Skeletal muscle cell (primary cell): ENCODE measurements around the gene MICALL2.

Experiments used
- DNase-seq: peaks from one replicate; pipeline ENCODE4 v3.0.0-alpha.2; 2010; ENCODE audit warnings: low read depth
- H3K4me3 ChIP-seq: 2 replicates; pipeline ENCODE4 v1.5.1; 2011; ENCODE audit warnings: low read depth, mild to moderate bottlenecking, control low read depth, low read length, moderate library complexity

Gene MICALL2

GRCh38 chr7:1425292-1426136, 33.8 kb downstream of the MICALL2 start:
- no peak for DNase-seq
- no peak overlapping the region for H3K4me3 ChIP-seq

GRCh38 chr7:1424041-1424440, 35.2 kb downstream of the MICALL2 start:
- DNase-seq, result no peak
- no peak overlapping the region for H3K4me3 ChIP-seq

GRCh38 chr7:1423264-1423811, 35.9 kb downstream of the MICALL2 start:
- DNase-seq, result no peak
- no peak overlapping the region for H3K4me3 ChIP-seq

- no peak overlapping the region for H3K4me3 ChIP-seq
- DNase-seq, result no peak
Measured at GRCh38 chr7:1422512-1423263, 36.6 kb downstream of the MICALL2 start.

- DNase-seq, result no peak
- H3K4me3 ChIP-seq, result no peak overlapping the region
Measured at GRCh38 chr7:1421946-1422345, 37.3 kb downstream of the MICALL2 start.

DNA sequence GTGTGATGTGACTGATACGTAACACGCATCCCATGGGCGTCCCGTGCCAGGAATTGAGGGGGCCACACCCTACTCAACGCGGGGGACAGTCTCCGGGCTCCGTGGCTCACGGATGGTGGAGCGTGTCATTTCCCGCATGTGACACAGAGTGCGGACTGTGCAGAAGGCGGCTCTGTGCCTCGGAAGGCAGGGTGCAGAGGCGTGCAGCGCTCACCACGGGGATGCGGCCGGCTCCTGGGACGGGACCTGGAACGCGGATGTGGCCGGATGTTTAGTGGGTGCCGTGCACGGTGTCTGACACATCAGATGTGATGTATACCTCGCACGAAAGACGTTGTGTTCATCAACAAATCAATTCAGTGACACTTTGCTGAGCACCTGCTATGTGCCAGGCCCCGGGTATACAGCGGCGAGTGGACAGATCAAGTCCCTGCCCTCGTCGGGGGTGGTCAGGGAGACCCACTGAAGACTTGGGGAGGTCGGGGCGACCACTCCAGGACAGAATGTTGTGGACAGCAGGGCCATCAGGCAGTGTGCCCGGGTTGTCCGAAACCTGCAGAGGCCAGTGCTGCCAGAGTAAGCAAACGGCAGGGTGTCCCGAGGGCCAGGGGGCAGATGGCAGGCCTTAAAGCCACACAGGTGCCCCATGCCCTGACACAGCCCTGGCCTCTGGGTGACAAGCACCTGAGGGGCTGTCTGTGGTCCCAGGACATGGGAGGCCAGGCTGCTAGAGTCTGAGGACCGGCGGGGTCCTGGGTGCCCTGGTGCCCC, 38.1 kb downstream of the MICALL2 start:
- no peak overlapping the region for H3K4me3 ChIP-seq
- DNase-seq, result no peak

DNA sequence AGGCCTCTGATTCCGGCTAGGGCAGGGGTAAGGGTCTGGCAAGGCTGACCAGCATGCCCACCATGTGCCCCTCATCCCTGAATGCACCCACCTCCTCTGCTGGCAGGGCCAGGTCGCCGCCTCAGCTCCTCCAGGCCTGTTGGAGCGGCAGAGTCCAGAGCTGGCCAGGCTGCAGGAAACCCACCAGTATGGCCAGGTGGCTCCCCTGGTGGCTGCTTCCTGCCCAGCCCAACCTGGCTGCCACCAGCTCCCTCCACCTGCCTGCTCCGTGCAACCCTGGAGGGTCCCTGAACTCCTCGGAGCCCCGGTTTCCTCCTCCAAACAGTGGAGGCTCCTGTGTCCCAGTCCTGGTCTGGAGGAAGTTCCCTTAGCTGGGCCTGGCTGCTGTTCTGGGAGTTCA, 39.6 kb downstream of the MICALL2 start:
- no peak overlapping the region for H3K4me3 ChIP-seq
- no peak for DNase-seq

GRCh38 chr7:1419310-1419634, 40.0 kb downstream of the MICALL2 start:
- no peak overlapping the region for H3K4me3 ChIP-seq
- no peak for DNase-seq

- no peak for DNase-seq
- no peak overlapping the region for H3K4me3 ChIP-seq
Measured at GRCh38 chr7:1418505-1419309, 40.6 kb downstream of the MICALL2 start.

DNA sequence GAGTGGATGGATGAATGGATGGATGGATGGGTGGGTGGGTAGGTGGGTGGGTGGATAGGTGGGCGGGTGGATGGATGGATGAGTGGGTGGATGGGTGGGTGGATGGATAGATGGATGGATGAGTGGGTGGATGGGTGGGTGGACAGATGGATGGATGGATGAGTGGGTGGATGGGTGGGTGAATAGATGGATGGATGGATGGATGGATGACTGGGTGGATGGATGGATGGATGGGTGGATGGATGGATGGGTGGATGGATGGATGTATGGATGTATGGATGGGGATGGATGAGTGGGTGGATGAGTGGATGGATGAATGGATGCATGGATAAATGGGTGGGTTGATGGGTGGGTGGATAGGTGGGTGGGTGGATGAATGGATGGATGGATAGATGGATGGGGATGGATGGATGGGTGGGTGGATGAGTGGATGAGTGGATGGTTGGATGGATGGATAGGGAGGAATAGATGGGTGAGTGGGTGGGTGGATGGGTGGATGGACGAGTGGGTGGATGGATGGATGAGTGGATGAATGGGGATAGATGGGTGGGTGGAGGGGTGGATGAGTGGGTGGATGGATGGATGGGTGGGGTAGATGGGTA, 43.8 kb downstream of the MICALL2 start:
- H3K4me3 ChIP-seq, result no peak overlapping the region
- no peak for DNase-seq

DNA sequence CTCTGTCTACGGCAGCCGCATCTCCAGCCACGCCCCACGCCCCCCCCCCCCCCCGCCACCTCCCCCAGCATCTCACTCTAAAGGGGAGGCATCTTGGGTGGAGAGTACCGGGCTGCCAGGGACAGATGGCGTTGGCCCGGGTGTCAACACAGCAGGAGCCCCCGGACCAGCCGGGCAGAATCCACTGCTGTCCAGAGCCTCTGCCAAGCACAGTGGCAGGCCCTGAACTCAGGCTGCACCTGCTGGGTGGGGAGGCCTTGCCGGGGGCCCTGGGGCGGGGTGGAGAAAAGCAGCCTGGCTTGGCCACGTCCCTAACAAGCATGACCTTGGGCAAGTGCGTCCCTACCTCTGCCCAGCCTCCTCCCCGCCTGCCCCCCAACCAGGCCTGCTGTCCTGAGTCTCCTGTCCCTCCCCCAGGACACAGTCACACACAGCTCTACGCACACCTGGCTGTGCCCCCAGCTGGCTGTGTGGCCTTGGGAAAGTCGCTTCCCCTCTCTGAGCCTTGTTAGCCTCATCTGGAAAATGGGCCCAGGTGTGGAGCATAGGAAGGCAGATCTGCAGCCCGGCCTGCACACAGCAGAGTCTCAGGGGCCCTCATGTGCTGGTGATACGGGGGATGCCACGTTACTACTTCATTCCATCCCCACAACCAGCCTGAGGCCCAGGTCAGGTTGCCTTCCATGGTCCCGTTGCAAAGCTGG, 45.2 kb downstream of the MICALL2 start:
- H3K4me3 ChIP-seq, result no peak overlapping the region
- no peak for DNase-seq

DNA sequence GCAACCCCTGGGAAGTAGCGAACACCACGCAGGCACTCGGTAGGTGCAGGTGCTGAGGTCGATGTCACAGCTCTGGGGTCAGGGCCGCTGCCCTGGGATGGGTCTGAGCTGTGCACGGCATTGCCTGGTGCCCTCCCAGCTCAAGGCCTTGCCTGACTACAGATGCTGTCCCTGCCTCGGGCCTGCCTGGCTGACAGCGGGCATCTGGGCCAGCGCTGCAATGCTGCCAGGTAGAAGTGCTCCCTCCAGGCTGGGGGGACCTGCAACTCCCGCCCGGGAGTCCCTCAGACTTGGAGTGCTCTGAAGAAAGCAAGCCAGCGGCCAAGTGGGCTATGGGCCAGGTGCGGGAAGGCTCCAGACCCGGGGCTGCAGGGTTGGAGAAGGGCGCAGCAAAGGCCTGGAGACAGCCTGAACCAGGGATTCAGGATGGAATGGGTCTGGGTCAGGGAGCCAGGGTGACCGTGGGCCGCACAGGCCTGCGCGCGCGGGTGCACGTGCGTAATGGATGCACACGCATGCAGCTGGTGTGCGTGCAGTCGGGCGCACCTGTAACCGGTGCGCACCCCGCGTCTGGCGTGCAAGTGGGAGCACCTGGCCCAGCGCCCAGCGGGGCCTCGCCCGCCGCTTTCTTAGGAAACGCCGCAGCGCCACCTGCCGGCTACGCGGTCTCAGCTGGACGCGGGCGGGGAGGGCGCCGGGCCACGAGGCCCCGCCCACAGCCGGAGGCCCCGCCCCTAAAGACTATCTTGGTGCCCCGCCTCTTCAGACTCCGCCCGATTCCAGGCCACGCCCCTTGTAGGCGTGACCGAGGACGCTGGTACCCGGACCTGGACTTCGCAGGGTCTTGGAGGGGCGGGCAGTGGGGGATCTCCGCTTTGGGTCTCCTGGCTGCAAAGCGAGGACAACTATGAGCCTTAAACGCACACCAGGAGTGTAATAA, 46.7 kb downstream of the MICALL2 start:
- H3K4me3 ChIP-seq, result no peak overlapping the region
- DNase-seq, result no peak

GRCh38 chr7:1411414-1411813, 47.9 kb downstream of the MICALL2 start:
- no peak for DNase-seq
- no peak overlapping the region for H3K4me3 ChIP-seq

DNA sequence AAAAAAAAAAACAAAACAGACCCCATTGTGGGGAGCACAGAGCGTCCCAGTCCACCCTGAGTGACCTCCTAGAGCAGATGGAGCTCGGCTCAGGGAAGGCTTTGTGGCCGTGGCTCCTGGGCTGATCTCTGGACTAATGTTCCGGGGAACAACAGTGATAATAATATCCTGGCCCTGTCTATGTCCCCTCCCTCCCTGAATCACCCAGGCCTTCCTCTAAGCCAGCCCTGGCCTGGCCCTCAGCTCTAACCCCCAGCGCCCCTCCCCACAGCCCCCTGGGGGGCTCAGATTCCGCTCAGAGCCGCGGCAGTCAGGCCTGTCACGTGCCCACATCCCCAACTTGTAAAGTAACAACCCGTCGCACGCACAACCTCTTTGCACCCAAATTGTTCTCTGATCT, 48.3 kb downstream of the MICALL2 start:
- DNase-seq, result no peak
- H3K4me3 ChIP-seq, result no peak overlapping the region

- H3K4me3 ChIP-seq, result no peak overlapping the region
- DNase-seq, result no peak
Measured at GRCh38 chr7:1409555-1409954, 49.7 kb downstream of the MICALL2 start.

- no peak for DNase-seq
Measured at GRCh38 chr7:1408466-1408865, 50.8 kb downstream of the MICALL2 start.

GRCh38 chr7:1407892-1408291, 51.4 kb downstream of the MICALL2 start:
- DNase-seq, result no peak
- H3K4me3 ChIP-seq, result no peak overlapping the region

More at GRCh38 chr7:1408466-1408865, 50.8 kb downstream of the MICALL2 start:
- no peak overlapping the region for H3K4me3 ChIP-seq
